H9 (cell line): ENCODE measurements around the gene FOXM1. TPM values are rescaled to one million over a fixed set of nuclear protein-coding genes. Genes with fewer than 3 reads are reported as not detected.

Source experiments
- DNase-seq: peaks from one replicate; pipeline ENCODE4 v3.0.0-alpha.2; 2017
- H2AFZ ChIP-seq: one replicate; pipeline ENCODE4 v1.6.1; 2013; ENCODE audit warnings: mild to moderate bottlenecking, low read length, control low read depth, moderate library complexity
- H2AK5ac ChIP-seq: 2 replicates; pipeline ENCODE4 v1.6.1; 2013; ENCODE audit warnings: low read length, control low read depth, mixed read lengths; ENCODE audit not compliant: insufficient read length
- H2BK120ac ChIP-seq: one replicate; pipeline ENCODE4 v1.6.1; 2013; ENCODE audit warnings: low read depth, mild to moderate bottlenecking, low read length, control low read depth, inconsistent platforms; ENCODE audit not compliant: poor library complexity, severe bottlenecking
- H2BK12ac ChIP-seq: 2 replicates; pipeline ENCODE4 v1.6.1; 2013; ENCODE audit warnings: low read length, control low read depth, mixed read lengths, low read depth; ENCODE audit not compliant: insufficient read length
- H2BK15ac ChIP-seq: 2 replicates; pipeline ENCODE4 v1.6.1; 2013; ENCODE audit warnings: low read depth, low read length, control low read depth
- H2BK20ac ChIP-seq: one replicate; pipeline ENCODE4 v1.6.1; 2013; ENCODE audit warnings: low read depth, mild to moderate bottlenecking, low read length, control low read depth, inconsistent platforms; ENCODE audit not compliant: poor library complexity, severe bottlenecking
- H2BK5ac ChIP-seq: 2 replicates; pipeline ENCODE4 v1.6.1; 2013; ENCODE audit warnings: low read length, control low read depth, mixed read lengths; ENCODE audit not compliant: insufficient read length
- H3K14ac ChIP-seq: 2 replicates; pipeline ENCODE4 v1.6.1; 2013; ENCODE audit warnings: low read length, control low read depth; ENCODE audit not compliant: insufficient read depth
- H3K18ac ChIP-seq: 2 replicates; pipeline ENCODE4 v1.6.1; 2013; ENCODE audit warnings: low read depth, mild to moderate bottlenecking, mixed read lengths, low read length, control low read depth; ENCODE audit not compliant: insufficient read length
- H3K23ac ChIP-seq: 2 replicates; pipeline ENCODE4 v1.6.1; 2013; ENCODE audit warnings: low read length, control low read depth, mixed read lengths, low read depth; ENCODE audit not compliant: insufficient read length
- H3K23me2 ChIP-seq: 2 replicates; pipeline ENCODE4 v1.6.1; 2013; ENCODE audit warnings: low read depth, mild to moderate bottlenecking, mixed read lengths, low read length, control low read depth; ENCODE audit not compliant: insufficient read length, poor library complexity, severe bottlenecking
- H3K27ac ChIP-seq: 2 replicates; pipeline ENCODE4 v1.5.1; 2013; ENCODE audit warnings: low read length, control low read depth, mixed read lengths, low read depth; ENCODE audit not compliant: insufficient read length
- H3K27me3 ChIP-seq: 2 replicates; pipeline ENCODE4 v1.6.1; 2013; ENCODE audit warnings: low read length, control low read depth, inconsistent platforms; ENCODE audit not compliant: insufficient read depth
- H3K4ac ChIP-seq: 2 replicates; pipeline ENCODE4 v1.6.1; 2013; ENCODE audit warnings: low read depth, mild to moderate bottlenecking, control low read depth, inconsistent platforms, low read length, moderate library complexity
- H3K4me1 ChIP-seq: 2 replicates; pipeline ENCODE4 v1.6.1; 2013; ENCODE audit warnings: low read length, control low read depth, inconsistent platforms; ENCODE audit not compliant: insufficient read depth
- H3K4me2 ChIP-seq: 2 replicates; pipeline ENCODE4 v1.6.1; 2013; ENCODE audit warnings: low read length, control low read depth, mixed read lengths; ENCODE audit not compliant: insufficient read length, insufficient read depth
- H3K56ac ChIP-seq: 2 replicates; pipeline ENCODE4 v1.6.1; 2013; ENCODE audit warnings: low read depth, mild to moderate bottlenecking, mixed read lengths, low read length, control low read depth; ENCODE audit not compliant: insufficient read length
- H3K79me1 ChIP-seq: 2 replicates; pipeline ENCODE4 v1.6.1; 2013; ENCODE audit warnings: low read depth, mild to moderate bottlenecking, moderate library complexity, low read length, control low read depth, inconsistent platforms; ENCODE audit not compliant: insufficient read depth, poor library complexity, severe bottlenecking
- H3K79me2 ChIP-seq: 2 replicates; pipeline ENCODE4 v1.6.1; 2013; ENCODE audit warnings: low read length, control low read depth, inconsistent platforms; ENCODE audit not compliant: insufficient read depth
- H3K9ac ChIP-seq: 2 replicates; pipeline ENCODE4 v1.6.1; 2013; ENCODE audit warnings: low read length, control low read depth, mixed read lengths; ENCODE audit not compliant: insufficient read length; ENCODE audit errors: extremely low read depth
- H3K9me3 ChIP-seq: one replicate; pipeline ENCODE4 v1.6.1; 2013; ENCODE audit warnings: low read depth, low read length, inconsistent platforms; ENCODE audit not compliant: control insufficient read depth
- H3T11ph ChIP-seq: one replicate; pipeline ENCODE4 v1.6.1; 2013; ENCODE audit warnings: mild to moderate bottlenecking, low read length, control low read depth, inconsistent platforms
- H4K20me1 ChIP-seq: one replicate; pipeline ENCODE4 v1.6.1; 2013; ENCODE audit not compliant: control insufficient read depth, insufficient read length, insufficient read depth
- H4K5ac ChIP-seq: 2 replicates; pipeline ENCODE4 v1.6.1; 2013; ENCODE audit warnings: low read depth, mild to moderate bottlenecking, mixed read lengths, low read length, control low read depth; ENCODE audit not compliant: insufficient read length
- H4K8ac ChIP-seq: replicated peaks from 2 replicates; pipeline ENCODE4 v1.6.1; 2013; ENCODE audit warnings: low read length, control low read depth, mixed read lengths, low read depth; ENCODE audit not compliant: insufficient read length
- H4K91ac ChIP-seq: 2 replicates; pipeline ENCODE4 v1.6.1; 2013; ENCODE audit warnings: low read depth, mild to moderate bottlenecking, moderate library complexity, mixed read lengths, low read length, control low read depth; ENCODE audit not compliant: insufficient read length
- H3K27ac Mint-ChIP-seq, 3 experiments: 2 replicates in 2 of 3; 3 replicates in 1 of 3; pipeline ENCODE4 v1.8.0; 2020 to 2021; ENCODE audit warnings: mixed read lengths in 3 of 3, mild to moderate bottlenecking in 1 of 3, moderate library complexity in 1 of 3
- H3K27me3 Mint-ChIP-seq: 2 replicates; pipeline ENCODE4 v1.8.0; 2021; ENCODE audit warnings: low read depth, mild to moderate bottlenecking, moderate library complexity, mixed read lengths
- H3K36me3 Mint-ChIP-seq, 3 experiments: 2 replicates in 2 of 3; 3 replicates in 1 of 3; pipeline ENCODE4 v1.8.0; 2020 to 2021; ENCODE audit warnings: low read depth in 3 of 3, mixed read lengths in 3 of 3; ENCODE audit not compliant: insufficient read depth in 1 of 3
- H3K4me1 Mint-ChIP-seq, 2 experiments: 2 replicates each; pipeline ENCODE4 v1.8.0; 2020; ENCODE audit warnings: mixed read lengths in 2 of 2
- H3K4me3 Mint-ChIP-seq, 2 experiments: 2 replicates in 1 of 2; 3 replicates in 1 of 2; pipeline ENCODE4 v1.8.0; 2020 to 2021; ENCODE audit warnings: mild to moderate bottlenecking in 2 of 2, mixed read lengths in 2 of 2, moderate library complexity in 1 of 2
- H3K9me3 Mint-ChIP-seq, 2 experiments: 2 replicates in 1 of 2; 3 replicates in 1 of 2; pipeline ENCODE4 v1.8.0; 2020; ENCODE audit warnings: mild to moderate bottlenecking in 2 of 2, mixed read lengths in 2 of 2, moderate library complexity in 1 of 2
- total RNA-seq: library from RNA; stranded (reverse); gene quantifications from 2 replicates; pipeline ENCODE4 v1.2.1, GENCODE V29; 2021
- TF ChIP-seq, protein P1 (sequence below): fragments of 200-600 bp; sonication (generic); conservative IDR thresholded peaks from 3 replicates; pipeline ENCODE4 v1.8.0; 2021; ENCODE audit warnings: antibody characterized with exemption, mild to moderate bottlenecking

FOXM1 gene
- total RNA-seq, 1 experiment from 2014 or later: 109 TPM

DNA sequence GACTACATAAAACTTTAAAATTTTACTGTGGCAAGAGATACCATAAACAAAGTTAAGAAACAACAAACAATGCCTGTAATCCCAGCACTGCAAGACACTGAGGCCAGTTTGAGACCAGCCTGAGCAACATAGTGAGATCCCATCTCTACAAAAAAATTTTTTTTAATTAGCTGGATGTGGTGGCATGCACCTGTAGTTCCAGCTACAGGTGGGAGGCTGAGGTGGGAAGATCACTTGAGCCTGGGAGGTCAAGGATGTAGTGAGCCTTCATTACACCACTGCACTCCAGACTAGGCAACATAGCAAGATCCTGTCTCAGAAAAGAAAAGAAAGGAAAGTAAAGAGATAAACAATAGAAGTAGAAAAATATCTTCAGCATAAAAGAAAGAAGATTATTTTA, 16.8 kb downstream of the FOXM1 start:
- no peaks in the 10 kb centered on the region for H3K9me3 Mint-ChIP-seq
- Histone ChIP-seq H3K4ac (no peak overlapping the region), H3K18ac (no peak overlapping the region), H3K4me1 (no peaks in the 10 kb centered on the region), H2BK120ac (no peak overlapping the region), H3K14ac (no peak overlapping the region), H3K79me1 (no peaks in the 10 kb centered on the region), H3K27me3 (no peaks in the 10 kb centered on the region), H3K27ac (no peak overlapping the region), H3K56ac (no peak overlapping the region), H2BK5ac (no peak overlapping the region), H4K20me1 (no peaks in the 10 kb centered on the region), H3K23me2 (no peaks in the 10 kb centered on the region), H4K8ac (no peak overlapping the region), H3K4me2 (no peak overlapping the region), H3K9me3 (no peaks in the 10 kb centered on the region), H3K79me2 (no peaks in the 10 kb centered on the region), H2AK5ac (no peak overlapping the region), H2AFZ (no peak overlapping the region), H2BK20ac (no peak overlapping the region), H3K23ac (no peak overlapping the region), H3K9ac (no peak overlapping the region), H4K5ac (no peak overlapping the region), H2BK15ac (no peak overlapping the region), H2BK12ac (no peak overlapping the region), H4K91ac (no peak overlapping the region), H3T11ph (no peak overlapping the region)
- H3K4me3 Mint-ChIP-seq: no peak overlapping the region
- peaks cover 48 to 61% (median 61%) of the 10 kb centered on the region in 3 experiments for H3K36me3 Mint-ChIP-seq
- no peaks in the 10 kb centered on the region; the same call in none of the 2 replicates for H3K27me3 Mint-ChIP-seq
- TF ChIP-seq, protein P1, sequence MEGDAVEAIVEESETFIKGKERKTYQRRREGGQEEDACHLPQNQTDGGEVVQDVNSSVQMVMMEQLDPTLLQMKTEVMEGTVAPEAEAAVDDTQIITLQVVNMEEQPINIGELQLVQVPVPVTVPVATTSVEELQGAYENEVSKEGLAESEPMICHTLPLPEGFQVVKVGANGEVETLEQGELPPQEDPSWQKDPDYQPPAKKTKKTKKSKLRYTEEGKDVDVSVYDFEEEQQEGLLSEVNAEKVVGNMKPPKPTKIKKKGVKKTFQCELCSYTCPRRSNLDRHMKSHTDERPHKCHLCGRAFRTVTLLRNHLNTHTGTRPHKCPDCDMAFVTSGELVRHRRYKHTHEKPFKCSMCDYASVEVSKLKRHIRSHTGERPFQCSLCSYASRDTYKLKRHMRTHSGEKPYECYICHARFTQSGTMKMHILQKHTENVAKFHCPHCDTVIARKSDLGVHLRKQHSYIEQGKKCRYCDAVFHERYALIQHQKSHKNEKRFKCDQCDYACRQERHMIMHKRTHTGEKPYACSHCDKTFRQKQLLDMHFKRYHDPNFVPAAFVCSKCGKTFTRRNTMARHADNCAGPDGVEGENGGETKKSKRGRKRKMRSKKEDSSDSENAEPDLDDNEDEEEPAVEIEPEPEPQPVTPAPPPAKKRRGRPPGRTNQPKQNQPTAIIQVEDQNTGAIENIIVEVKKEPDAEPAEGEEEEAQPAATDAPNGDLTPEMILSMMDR: no peak
- DNase-seq: no peak
- no peak overlapping the region for H3K27ac Mint-ChIP-seq
- peaks cover 14 to 35% of the 10 kb centered on the region in 2 experiments for H3K4me1 Mint-ChIP-seq
